Measurements from ENCODE around the gene MYO1B. TPM values are rescaled to one million over a fixed set of nuclear protein-coding genes. Genes with fewer than 3 reads are reported as not detected.
A peak's percentile ranks its signal among the peaks of the same experiment; 100 is the strongest.

MYO1B gene
- total RNA-seq, 3 donors from 2014 or later: 35.1 to 64.8 (median 54.6) TPM

GRCh38 chr2:191289049-191289448 lies 43.8 kb downstream of the MYO1B start:
- no peaks in the 10 kb centered on the region for H3K9me3 ChIP-seq
- ATAC-seq: no peak
- TF ChIP-seq, protein P1, sequence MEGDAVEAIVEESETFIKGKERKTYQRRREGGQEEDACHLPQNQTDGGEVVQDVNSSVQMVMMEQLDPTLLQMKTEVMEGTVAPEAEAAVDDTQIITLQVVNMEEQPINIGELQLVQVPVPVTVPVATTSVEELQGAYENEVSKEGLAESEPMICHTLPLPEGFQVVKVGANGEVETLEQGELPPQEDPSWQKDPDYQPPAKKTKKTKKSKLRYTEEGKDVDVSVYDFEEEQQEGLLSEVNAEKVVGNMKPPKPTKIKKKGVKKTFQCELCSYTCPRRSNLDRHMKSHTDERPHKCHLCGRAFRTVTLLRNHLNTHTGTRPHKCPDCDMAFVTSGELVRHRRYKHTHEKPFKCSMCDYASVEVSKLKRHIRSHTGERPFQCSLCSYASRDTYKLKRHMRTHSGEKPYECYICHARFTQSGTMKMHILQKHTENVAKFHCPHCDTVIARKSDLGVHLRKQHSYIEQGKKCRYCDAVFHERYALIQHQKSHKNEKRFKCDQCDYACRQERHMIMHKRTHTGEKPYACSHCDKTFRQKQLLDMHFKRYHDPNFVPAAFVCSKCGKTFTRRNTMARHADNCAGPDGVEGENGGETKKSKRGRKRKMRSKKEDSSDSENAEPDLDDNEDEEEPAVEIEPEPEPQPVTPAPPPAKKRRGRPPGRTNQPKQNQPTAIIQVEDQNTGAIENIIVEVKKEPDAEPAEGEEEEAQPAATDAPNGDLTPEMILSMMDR (IDR thresholded peaks at IDR 0.05): no peak
- H3K4me3 ChIP-seq: no peak overlapping the region
- intact Hi-C loops (cut with DNase I, micrococcal nuclease): no loop called here
- no peaks in the 10 kb centered on the region for H3K36me3 ChIP-seq (ENCODE audit: low read depth)
- DNase-seq: no peak
- H3K4me1 ChIP-seq (ENCODE audit: low read depth): no peaks in the 10 kb centered on the region

DNA sequence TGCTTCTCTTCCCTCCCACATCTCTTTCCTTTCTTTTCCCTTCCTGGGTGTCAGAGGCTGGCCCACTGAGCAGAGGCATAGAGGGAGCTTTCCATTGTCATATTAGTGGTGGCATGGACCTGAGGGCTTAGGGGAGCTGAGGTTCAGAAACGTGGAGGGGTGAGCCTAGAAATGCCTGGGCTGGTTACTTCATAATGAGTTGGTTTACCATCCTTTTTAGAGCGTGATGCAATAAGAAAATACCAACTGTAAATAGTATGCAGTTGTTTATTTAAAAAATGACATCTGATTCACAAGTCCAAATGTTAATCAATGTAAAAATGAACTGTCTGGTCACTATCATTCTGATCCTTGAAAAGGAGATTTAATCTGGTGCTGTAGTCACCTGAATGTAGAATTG lies 46.3 kb downstream of the MYO1B start:
- no peaks in the 10 kb centered on the region for H3K36me3 ChIP-seq (ENCODE audit: low read depth)
- H3K9me3 ChIP-seq: no peaks in the 10 kb centered on the region
- no peak for ATAC-seq
- intact Hi-C loops (cut with DNase I, micrococcal nuclease): no loop called here
- DNase-seq: no peak
- H3K4me3 ChIP-seq: no peak overlapping the region
- no peaks in the 10 kb centered on the region for H3K4me1 ChIP-seq (ENCODE audit: low read depth)
- TF ChIP-seq, protein P1 (IDR thresholded peaks at IDR 0.05): no peak

- Histone ChIP-seq H3K4me1 (ENCODE audit: low read depth) (no peaks in the 10 kb centered on the region), H3K36me3 (ENCODE audit: low read depth) (no peaks in the 10 kb centered on the region), H3K4me3 (no peak overlapping the region), H3K9me3 (no peaks in the 10 kb centered on the region)
- TF ChIP-seq, protein P1 (IDR thresholded peaks at IDR 0.05): no peak
- intact Hi-C loops (cut with DNase I, micrococcal nuclease): no loop called here
- no peak for DNase-seq
- no peak for ATAC-seq
These were observed 47.7 kb downstream of the MYO1B start for GRCh38 chr2:191292869-191293268.

GRCh38 chr2:191295088-191295487 lies 49.9 kb downstream of the MYO1B start:
- no peaks in the 10 kb centered on the region for H3K36me3 ChIP-seq (ENCODE audit: low read depth)
- ATAC-seq (peak; percentile 85), DNase-seq (peak in 1 of 3 donors; percentile 37)
- TF ChIP-seq, protein P1 (IDR thresholded peaks at IDR 0.05): no peak
- no peak overlapping the region for H3K4me3 ChIP-seq
- H3K9me3 ChIP-seq: no peaks in the 10 kb centered on the region
- H3K4me1 ChIP-seq (ENCODE audit: low read depth): no peaks in the 10 kb centered on the region
- intact Hi-C loops (cut with DNase I, micrococcal nuclease): no loop called here

GRCh38 chr2:191296083-191297006 lies 51.1 kb downstream of the MYO1B start:
- Histone ChIP-seq H3K4me1 (ENCODE audit: low read depth) (no peaks in the 10 kb centered on the region), H3K36me3 (ENCODE audit: low read depth) (no peaks in the 10 kb centered on the region), H3K4me3 (no peak overlapping the region), H3K9me3 (no peaks in the 10 kb centered on the region)
- intact Hi-C loops (cut with DNase I, micrococcal nuclease): no loop called here
- TF ChIP-seq, protein P1 (IDR thresholded peaks at IDR 0.05): no peak
- ATAC-seq: no peak
- no peak for DNase-seq

Measured in mucosa of descending colon (tissue), 3 donors.